ENCODE results near the gene AFG1L.

GRCh38 chr6:108254433-108255410, 40.1 kb upstream of the AFG1L start:
- TF ChIP-seq POLR2AphosphoS5 (IDR thresholded peaks at IDR 0.05; ENCODE audit: borderline replicate concordance, low read depth, low read length), result no peak
- no peak for TF ChIP-seq EZH2 (IDR thresholded peaks at IDR 0.05)
- no peak for TF ChIP-seq FOXP2 (optimal IDR thresholded peaks at IDR 0.05; ENCODE audit: control extremely low read depth, extremely low read length, insufficient read depth)
